ENCODE results near the gene CCDC154.

CCDC154 gene

GRCh38 chr16:1435921-1436697, 8.2 kb downstream of the CCDC154 start:
- intact Hi-C loops (cut with DNase I; ENCODE audit: low total_unique reads) = no loop called here

GRCh38 chr16:1434644-1435592, 9.4 kb downstream of the CCDC154 start:
- Histone ChIP-seq H3K9me3 (no peaks in the 10 kb centered on the region), H3K27me3 (peaks cover 0 to 40% of the 10 kb centered on the region in 2 donors), H3K4me3 (no peak overlapping the region), H3K4me1 (no peaks in the 10 kb centered on the region), H3K27ac (no peak overlapping the region), H3K36me3 (peaks cover 0 to 26% (median 0%) of the 10 kb centered on the region in 3 donors)
- TF ChIP-seq, protein P1, sequence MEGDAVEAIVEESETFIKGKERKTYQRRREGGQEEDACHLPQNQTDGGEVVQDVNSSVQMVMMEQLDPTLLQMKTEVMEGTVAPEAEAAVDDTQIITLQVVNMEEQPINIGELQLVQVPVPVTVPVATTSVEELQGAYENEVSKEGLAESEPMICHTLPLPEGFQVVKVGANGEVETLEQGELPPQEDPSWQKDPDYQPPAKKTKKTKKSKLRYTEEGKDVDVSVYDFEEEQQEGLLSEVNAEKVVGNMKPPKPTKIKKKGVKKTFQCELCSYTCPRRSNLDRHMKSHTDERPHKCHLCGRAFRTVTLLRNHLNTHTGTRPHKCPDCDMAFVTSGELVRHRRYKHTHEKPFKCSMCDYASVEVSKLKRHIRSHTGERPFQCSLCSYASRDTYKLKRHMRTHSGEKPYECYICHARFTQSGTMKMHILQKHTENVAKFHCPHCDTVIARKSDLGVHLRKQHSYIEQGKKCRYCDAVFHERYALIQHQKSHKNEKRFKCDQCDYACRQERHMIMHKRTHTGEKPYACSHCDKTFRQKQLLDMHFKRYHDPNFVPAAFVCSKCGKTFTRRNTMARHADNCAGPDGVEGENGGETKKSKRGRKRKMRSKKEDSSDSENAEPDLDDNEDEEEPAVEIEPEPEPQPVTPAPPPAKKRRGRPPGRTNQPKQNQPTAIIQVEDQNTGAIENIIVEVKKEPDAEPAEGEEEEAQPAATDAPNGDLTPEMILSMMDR (IDR thresholded peaks at IDR 0.05) = no peak
- intact Hi-C loops (cut with DNase I; ENCODE audit: low total_unique reads) = no loop called here
- no peak for DNase-seq

More at GRCh38 chr16:1435921-1436697, 8.2 kb downstream of the CCDC154 start:
- Histone ChIP-seq H3K36me3 (peaks cover 0 to 26% (median 0%) of the 10 kb centered on the region in 3 donors), H3K9me3 (no peaks in the 10 kb centered on the region), H3K4me3 (no peak overlapping the region), H3K4me1 (no peaks in the 10 kb centered on the region), H3K27ac (no peak overlapping the region), H3K27me3 (peaks cover 0 to 37% of the 10 kb centered on the region in 2 donors)
- no peak for DNase-seq
- TF ChIP-seq, protein P1 (IDR thresholded peaks at IDR 0.05) = no peak

DNA sequence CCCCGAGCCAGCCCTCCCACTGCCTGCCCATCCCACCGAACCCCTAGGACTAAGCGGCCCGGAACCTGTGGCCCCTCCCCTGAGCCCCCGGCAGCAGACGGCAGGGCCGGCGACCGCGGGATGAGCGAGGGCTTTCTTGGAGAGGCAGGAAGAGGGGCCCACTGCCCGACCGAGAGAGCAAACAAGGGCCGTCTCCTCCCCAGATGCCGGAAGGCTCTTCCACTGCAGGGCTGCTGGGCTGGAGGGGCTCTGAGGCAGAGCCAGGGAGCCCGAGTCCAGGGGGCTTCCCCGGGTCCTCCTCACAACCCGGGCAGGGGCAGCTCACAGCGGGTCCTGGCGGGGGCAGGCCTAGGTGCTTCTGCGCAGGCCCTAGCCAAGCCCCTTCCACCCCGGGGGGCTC, 10.6 kb downstream of the CCDC154 start:
- intact Hi-C loops (cut with DNase I; ENCODE audit: low total_unique reads) = no loop called here
- Histone ChIP-seq H3K27me3 (peaks cover 0 to 51% of the 10 kb centered on the region in 2 donors), H3K27ac (no peak overlapping the region), H3K4me1 (peaks cover 0 to 2% (median 0%) of the 10 kb centered on the region in 4 donors), H3K9me3 (no peaks in the 10 kb centered on the region), H3K4me3 (no peak overlapping the region), H3K36me3 (peaks cover 0 to 26% (median 0%) of the 10 kb centered on the region in 3 donors)
- TF ChIP-seq, protein P1 (IDR thresholded peaks at IDR 0.05) = no peak
- DNase-seq = no peak

DNA sequence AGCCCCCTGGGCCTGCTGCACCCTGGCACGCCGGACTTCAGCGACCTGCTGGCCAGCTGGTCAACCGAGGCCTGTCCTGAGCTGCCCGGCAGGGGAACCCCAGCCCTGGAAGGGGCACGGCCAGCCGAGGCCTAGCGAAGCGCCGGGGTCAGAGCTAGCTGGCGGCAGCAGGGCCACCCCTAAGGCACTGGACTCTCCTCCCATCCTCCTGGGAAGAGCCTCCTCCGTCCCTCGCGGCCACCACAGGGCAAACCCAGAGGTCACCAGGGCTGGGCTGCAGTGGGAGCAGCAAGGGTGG, 11.1 kb downstream of the CCDC154 start:
- TF ChIP-seq, protein P1 (IDR thresholded peaks at IDR 0.05) = no peak
- intact Hi-C loops (cut with DNase I; ENCODE audit: low total_unique reads) = no loop called here
- H3K4me3 ChIP-seq = no peak overlapping the region

GRCh38 chr16:1432388-1433262, 11.7 kb downstream of the CCDC154 start:
- Histone ChIP-seq H3K27ac (no peak overlapping the region), H3K4me3 (no peak overlapping the region), H3K36me3 (peaks cover 0 to 16% (median 0%) of the 10 kb centered on the region in 3 donors), H3K27me3 (peaks cover 0 to 55% of the 10 kb centered on the region in 2 donors), H3K9me3 (no peaks in the 10 kb centered on the region), H3K4me1 (peaks cover 0 to 9% (median 0%) of the 10 kb centered on the region in 4 donors)
- TF ChIP-seq, protein P1 (IDR thresholded peaks at IDR 0.05) = no peak
- DNase-seq = no peak
- intact Hi-C loops (cut with DNase I; ENCODE audit: low total_unique reads) = no loop called here

More for the DNA sequence above, 11.1 kb downstream of the CCDC154 start:
- Histone ChIP-seq H3K9me3 (no peaks in the 10 kb centered on the region), H3K27me3 (peaks cover 0 to 55% of the 10 kb centered on the region in 2 donors), H3K4me1 (peaks cover 0 to 8% (median 0%) of the 10 kb centered on the region in 4 donors), H3K27ac (no peak overlapping the region), H3K36me3 (peaks cover 0 to 22% (median 0%) of the 10 kb centered on the region in 3 donors)
- DNase-seq = no peak
